ENCODE data around the gene EVA1A. TPM values are rescaled to one million over a fixed set of nuclear protein-coding genes. Genes with fewer than 3 reads are reported as not detected.

The EVA1A gene
- polyA plus RNA-seq, 4 donors, result 13.8 to 18.3 (median 15.6) TPM

DNA sequence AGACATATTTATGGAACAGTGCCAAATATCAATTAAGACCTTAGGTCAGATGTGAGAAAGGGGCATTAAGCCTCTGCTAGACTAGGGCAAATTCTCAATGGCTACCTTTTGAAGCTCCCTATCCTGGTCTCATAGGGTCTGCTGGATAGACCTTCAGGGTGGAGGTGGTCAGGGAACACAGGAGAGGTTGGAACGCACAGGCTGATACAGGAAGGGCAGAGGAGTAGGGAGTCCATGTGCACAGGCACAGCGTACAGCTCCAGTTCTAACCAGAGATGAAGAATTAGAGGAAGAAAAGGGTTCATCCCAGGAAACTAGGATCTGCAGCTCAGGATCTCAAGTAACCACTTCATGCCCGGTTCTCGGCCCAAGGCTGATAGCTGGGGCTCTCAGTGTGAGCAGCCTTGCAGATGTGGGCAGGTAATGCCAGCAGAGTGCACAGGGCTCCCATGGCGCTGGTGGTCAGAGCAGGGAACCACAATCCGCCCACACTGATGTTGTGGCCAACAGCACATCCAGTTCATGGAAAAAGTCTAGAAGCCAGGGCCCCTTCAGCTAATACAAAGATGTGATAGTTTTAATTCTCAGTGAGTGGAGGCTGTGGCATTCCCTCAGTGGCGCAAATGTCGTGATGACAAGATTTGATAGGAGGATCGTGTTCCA is 3.4 kb upstream of the EVA1A start:
- DNase-seq (ENCODE audit: low read depth in 4 of 4, low spot score in 3 of 4), result no peak

DNA sequence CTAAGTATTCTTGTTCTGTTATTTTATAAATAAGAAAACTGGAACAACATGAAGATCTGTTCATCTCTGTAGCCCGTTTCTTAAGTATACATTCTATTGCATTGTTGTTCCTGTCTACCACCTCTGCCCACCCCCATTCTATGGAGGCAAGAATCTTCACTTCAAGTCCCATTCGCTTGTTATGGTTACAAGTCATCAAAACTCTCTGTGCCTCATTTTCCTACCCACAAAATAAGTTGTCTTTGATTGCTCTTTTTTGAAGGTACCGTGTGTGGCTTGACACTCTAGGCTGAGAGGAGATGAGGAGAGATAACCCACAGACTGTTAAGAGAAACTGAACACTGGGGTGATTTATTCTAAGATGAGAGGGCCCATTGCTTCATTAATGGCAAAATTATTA is 2.9 kb upstream of the EVA1A start:
- DNase-seq (ENCODE audit: low read depth in 4 of 4, low spot score in 3 of 4), result no peak

DNA sequence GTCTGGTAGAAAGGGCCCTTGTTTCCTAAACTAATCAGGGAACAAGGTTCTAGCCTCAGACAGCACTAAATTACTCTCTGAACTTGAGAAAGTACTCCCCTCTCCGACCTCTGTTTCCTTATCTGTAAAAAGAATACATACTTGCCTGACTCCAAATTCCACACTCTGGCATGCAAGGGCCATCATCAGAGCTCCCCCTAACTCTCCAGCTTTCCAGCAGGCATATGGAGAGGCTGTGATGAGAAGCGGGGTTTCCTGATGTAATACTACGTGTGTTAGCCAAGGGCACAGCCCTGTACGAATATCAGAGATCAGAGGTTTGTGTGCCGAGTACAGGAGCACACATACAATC is 1.8 kb upstream of the EVA1A start:
- no peak for DNase-seq (ENCODE audit: low read depth in 4 of 4, low spot score in 3 of 4)

DNA sequence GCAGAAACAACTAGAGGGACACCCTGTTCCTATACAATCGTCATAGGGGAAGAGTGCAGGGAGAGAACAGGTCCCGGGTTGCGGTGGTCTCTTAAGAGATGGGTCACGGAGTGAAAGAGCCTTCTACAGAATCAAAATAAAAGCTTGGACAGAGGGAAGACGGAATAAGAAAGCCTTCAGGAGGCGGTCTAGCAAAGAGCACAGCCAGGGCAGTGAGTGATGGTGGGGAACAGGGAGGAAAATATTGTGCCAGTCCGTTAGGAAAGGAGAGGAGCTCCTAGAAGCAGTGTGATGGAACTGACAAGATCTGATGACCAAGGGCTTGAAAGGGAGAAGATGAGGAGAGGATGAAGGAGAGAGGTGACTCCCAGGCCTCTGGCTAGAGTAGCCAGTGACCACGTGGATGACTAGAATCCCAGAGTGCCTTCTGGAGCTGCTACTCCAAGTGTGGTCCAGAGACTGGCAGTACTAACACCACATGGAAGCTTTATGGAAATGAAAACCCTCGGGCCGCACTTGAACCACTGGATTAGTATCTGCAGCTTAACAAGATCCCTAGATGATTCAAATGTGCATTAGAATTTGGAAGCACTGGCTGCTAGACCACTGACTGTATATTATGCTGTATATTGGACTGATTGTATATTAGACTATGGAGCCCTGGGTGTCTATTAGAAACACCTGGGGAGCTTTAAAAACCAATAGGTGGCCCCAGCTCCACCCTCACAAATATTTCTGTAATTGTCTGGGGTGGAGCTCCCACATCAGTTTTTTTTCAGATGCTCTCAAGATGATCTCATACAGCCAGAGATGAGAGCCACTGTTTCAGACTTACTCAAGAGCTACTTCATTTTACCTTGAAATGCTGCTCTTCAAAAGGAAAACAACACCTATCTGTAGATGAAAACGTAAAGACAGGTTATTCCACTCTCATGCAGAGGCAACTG is 1.1 kb upstream of the EVA1A start:
- no peak for DNase-seq (ENCODE audit: low read depth in 4 of 4, low spot score in 3 of 4)

DNA sequence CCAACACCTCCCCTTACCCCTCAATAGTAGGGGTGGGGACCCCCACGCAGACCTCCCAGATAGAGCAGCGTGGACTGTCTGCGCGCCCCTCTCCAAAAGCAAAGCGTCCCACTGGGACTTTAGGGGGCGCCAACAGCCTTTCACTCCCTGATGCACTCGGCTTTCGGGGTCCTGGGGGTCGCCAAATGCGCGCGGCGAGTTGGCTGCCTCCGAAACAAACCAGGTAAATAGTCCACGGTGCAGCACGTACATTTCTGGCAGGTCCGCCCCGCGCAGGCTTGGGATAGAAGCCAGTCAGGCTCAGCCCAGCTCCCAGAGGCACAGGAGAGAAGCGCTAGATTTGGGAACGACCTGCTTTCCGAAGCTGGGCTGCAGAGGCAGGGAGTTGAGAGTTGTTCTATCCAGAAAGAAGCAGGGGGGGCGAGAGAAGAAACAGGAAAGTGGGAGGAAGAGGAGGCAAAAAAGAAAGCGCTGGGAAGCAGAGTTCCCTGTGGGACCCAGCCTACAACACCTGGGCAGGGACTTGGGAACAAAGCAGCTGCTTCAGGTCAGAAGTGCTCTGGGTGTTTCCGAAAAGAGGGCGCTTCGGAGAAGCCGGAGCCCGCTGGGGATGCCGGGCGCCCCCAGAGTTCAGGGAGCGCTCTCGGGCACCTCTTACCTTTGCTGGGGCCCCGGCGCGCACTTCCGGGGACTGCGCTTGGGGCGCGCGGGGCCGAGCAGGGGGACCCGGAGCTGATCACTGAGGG is 544 bp downstream of the EVA1A start:
- DNase-seq (ENCODE audit: low read depth in 4 of 4, low spot score in 3 of 4), result no peak

DNA sequence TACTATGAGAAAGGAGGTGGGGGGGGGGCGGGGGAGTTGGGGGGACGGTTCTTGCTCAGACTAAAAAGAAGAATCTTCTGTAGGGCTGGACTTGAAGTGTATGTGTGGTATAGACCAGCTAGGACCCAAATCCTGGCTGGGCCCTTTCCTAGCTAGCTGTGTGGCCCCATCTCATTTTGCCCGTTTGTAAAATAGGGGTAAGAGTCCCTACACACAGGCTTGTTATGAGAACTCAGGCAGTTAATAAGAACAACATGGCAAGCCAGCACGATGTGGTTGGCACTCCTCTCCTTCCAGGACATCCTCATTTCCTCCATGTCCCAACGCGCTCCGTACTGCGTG is 1.1 kb downstream of the EVA1A start:
- no peak for DNase-seq (ENCODE audit: low read depth in 4 of 4, low spot score in 3 of 4)

DNA sequence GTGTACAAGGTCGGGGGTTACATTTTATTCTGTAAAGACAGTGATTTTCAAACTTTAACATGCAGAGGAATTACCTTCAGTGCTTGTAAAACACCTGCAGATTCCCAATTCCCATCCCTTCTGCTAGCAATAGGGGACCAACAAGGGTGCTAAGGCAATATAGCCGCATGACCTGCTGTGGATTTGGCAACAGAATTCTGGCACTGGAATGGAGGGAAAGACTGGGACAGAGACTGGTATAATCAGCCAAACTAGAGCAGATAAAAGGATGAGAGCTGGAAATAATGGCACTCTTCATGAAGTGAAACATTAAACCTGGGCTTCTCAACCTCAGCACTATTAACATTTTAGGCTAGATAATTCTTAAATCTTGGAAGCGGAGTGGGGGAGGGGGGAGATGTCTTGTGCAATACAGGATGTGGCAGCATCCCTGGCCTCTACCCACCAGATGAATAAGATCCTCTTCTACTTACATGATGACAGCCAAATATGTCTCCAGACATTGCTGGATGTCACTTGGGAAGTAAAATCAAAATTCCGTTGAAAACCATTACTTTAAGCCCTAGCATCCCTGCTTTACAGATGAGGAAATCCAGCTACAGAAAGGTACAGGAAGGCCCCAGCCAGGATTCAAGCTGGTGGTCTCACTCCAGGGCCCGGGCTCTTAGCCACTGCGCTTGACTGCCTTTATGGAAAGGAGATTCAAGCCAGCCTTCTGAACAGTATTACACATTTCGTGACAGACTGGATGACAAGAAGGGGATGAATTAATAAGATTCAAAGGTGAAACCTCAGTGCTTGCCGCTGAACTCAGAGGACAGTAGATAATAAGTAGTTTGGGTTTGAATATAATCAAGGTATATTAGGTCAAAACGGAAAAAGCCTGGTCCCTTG is 1.7 kb downstream of the EVA1A start:
- DNase-seq (ENCODE audit: low read depth in 4 of 4, low spot score in 3 of 4), result no peak

DNA sequence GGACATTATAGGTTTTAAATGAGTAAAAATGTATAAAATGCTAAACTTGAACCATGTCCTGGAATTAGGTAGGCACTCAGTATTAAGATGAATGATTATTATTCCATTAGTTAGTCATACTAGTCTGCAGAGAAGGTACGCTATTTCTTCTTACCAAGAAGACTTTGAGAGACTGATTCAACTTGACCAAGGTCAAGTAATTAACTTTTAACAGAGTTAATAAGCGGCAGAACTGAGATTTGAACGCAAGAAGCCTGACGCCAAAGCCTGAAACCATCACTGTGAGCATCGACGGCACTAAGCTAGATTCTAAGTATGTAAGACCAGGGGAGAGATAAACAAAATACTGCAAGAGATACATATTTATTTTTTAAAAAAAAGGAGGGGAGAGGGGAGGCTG is 2.6 kb downstream of the EVA1A start:
- no peak for DNase-seq (ENCODE audit: low read depth in 4 of 4, low spot score in 3 of 4)

DNA sequence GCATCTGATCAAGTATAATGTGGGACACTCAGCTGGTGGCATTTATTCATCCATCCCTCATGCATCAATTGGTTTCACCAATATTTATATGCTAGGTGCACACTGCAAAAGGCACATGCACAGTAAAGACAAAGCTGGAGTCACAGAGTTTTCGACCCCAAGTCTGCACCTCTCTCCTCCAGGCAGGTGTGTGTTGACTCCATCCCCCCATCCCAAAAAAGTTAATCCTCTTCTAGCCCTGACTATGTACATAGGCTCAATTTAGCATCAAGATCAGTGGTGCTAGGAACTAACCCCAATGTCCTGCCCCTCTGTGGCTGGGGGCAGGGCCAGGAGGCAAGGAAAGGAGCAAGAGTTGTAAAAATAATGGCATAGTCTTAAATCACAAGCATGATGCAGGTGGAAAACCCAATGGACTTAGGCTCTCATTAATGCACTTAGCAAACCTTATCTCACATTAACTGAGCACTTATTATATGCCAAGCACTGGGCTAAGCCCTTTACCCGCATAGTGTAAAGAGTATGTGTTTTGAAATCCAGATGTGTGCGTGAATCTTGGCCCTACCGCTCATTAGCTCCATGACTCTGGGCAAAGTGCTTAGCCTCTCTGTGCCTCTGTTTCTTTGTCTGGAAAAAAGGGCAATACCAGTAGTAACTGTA is 3.1 kb downstream of the EVA1A start:
- DNase-seq (ENCODE audit: low read depth in 4 of 4, low spot score in 3 of 4), result no peak

DNA sequence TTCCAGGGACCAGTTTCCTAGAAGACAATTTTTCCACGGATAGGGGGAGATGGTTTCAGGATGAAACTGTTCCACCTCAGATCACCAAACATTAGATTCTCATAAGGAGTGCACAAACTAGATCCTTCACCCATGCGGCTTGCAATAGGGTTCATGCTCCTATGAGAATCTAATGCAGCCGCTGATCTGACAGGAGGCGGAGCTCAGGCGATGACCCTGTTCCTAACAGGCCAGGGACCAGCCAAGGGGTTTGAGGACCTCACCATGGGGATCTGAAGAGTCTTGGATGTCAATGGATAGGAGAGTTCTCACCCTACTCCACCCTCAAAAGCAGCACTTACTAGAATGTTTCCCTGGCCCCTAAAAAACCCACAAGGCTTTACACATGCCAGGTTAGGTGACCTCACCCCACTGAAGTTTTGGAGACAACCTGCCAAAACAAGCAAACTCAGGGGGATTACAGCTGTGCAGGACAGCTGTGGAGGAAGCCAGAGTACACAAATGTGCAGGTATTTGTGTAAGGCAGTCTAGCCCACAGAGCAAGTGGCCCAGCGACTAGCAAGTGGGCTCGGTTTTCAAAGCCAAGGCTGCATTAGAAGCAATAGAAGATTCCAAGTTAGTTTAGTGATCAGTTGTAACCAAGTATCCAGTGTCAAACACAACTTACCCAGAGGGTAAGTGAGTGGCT is 3.9 kb downstream of the EVA1A start:
- no peak for DNase-seq (ENCODE audit: low read depth in 4 of 4, low spot score in 3 of 4)

DNA sequence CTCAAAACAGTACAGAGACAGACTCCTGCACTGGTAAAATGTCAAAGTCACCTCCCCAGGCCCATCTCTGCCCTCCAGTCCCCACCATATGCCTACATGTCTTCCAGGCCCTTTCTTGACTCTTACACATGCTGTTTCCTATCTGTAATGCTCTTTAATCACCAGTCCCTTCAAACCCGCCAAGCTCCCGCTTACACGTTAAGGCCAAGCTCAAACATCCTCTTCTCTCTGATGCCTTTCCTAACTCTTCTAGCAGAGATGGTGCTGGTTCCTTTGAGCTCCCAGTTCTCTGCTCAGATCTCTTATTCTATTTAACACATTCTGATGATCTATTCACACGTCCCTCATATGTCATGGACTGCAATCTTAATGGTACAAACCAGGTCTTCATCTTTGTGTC is 5.0 kb downstream of the EVA1A start:
- no peak for DNase-seq (ENCODE audit: low read depth in 4 of 4, low spot score in 3 of 4)

DNA sequence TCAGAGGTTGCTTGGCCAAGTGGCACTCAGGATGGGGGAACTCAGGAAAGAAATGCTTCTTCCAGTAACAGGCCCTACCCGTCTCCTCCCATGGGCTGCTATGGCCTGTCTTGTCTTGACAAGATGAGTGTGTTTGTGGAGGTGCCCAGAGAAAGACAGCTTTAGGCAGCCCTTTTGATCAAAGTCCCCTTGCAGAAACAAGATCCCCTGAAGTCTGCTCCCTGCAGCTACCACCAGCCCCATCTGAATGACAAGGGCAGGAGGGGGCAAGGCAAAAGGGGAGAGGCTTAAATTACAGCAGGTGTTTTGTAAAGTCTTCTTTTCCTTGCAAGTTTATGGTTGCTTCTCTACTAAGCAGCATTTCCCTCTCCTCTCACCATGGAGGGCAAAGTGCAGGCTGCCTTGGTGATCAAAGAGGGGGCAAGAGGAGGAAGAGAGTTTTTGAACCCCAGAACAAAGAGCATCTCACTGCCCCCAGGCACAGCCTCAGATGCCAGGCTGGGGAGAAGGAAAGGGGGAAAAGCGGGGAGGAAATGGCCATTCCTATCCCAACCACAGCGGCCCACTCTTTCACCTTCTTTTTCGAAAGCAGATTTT is 6.7 kb downstream of the EVA1A start:
- DNase-seq (ENCODE audit: low read depth in 4 of 4, low spot score in 3 of 4), result no peak

DNA sequence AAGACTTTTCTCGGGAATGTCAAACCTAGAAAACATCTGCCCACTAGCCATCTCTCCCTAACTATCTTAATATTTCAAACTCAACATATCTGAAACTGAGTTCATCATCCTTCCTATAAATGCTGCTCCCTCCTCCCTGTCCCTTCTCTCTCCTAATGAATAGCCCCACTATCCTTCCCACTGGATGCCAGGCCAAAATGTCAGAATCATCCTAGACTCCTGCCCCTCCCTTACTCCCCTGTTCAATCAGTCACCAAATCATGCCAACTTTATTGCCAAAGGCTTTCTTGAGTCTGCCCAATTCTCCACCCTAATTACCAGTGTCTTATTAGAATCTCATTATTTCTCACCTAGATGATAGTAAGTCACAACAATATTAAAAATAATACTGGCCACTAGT is 8.5 kb downstream of the EVA1A start:
- DNase-seq (ENCODE audit: low read depth in 4 of 4, low spot score in 3 of 4), result no peak

DNA sequence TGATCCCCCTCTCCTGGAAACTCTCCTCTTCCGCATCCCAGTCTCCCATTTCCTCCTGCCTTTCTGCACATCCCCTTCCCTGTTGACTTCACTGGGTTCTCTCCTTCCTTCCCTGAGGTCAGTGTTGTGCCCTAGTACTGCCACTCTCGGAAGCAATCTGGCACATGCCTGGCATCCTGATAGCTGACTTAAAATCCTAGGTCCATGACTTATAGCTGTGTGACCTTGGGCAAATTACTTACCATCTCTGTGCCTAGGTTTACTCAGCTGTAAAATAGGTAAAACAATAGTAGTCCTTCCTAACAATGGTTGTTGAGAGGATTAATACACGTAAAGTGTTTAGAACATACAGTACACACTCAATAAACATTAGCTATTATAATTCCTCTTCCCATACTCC is 9.3 kb downstream of the EVA1A start:
- no peak for DNase-seq (ENCODE audit: low read depth in 4 of 4, low spot score in 3 of 4)

DNA sequence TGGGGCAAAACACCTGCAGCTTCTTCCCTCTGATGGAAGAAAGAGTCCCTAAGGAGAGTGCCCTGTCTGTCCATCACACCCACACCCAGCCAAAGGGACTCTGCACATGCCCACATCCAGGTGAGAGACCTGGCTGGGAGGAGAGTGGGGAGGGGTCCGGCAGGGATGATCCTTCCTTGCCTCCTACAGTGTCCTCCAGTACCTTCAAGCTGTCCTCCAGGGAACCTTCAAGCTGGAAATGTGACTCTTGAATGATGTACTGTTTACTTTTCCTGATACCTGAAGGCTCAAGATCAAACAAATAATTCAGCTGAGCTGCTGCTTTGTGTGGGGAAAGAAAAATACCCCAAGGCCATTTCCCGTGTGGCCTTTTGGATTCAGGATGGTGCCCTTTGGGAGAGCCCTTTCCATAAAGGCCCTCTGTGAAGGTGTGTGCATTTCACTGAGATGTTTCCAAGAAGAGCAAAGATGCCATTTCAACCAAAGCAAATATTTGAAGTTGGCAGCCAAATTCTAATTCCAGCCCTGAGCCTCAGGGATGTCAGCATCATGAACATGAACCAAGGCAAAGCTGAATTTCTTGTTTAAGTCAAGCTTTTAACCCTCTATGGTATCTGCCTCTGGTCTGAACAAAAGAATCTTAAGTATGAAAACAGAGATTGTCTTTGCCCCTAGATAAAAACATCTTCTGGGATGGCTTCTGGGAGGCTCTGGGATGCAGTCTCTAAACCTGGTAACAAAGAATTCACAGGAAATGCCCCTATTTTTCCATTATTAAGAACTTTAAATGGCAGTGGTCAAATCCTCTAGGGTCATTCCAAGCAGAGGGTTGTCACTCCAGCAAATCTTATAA is 11.1 kb downstream of the EVA1A start:
- DNase-seq (ENCODE audit: low read depth in 4 of 4, low spot score in 3 of 4), result no peak

DNA sequence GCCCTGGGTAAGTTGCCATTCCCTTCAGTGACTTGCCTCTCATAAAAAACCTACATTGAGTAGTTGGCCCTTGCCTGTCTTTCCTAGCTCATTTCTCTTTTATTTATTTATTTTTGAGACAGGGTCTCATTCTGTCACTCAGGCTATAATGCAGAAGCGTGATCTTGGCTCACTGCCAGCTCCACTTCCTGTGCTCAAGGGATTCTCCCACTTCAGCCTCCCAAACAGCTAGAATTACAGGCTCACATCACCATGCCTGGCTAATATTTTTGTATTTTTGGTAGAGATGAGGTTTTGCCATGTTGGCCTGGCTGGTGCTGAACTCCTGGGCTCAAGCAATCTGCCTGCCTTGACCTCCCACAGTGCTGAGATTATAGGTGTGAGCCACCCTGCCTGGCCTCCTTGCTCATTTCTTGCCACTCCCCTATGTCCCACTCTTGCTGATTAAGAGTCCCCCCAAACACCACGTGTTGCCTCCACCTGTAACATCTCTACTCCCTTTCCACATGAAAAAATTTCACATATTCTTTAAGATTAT is 12.6 kb downstream of the EVA1A start:
- no peak for DNase-seq (ENCODE audit: low read depth in 4 of 4, low spot score in 3 of 4)

DNA sequence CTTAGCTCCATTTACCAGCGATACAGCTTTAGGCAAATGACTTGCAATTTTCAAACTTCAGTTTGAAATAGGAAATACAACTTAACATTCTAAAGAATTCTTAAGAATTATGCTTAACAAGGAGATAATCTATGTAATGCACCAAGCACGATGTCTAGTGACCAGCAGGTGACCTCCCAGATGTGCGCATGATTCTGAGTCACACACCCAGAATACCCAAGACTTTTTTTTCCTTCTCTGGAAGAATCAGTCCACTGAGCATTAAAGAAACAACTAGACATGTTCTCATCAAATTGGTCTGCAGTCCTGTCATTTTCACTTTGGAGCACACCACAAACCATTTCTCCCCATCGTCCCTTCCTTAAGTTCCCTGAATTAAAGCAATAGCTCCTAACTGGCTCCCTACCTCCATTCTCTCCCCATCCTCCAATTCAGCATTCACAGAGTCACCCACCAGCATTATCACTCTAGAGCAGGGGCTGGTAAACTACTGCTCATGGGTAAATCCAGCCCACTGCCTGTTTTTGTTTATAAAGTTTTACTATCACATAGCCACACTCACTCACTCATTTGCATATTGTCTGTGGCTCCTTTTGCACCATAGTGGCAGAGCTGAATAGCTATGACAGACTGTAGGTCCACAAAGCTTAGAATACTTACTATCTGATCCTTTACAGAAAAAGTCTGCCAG is 13.2 kb downstream of the EVA1A start:
- DNase-seq (ENCODE audit: low read depth in 4 of 4, low spot score in 3 of 4), result no peak

Measured in right renal pelvis (tissue), 4 donors.